GM19372 (cell line): ENCODE measurements around the gene SERPINI1.

Source experiments
- ATAC-seq: cut with Tn5 transposase; IDR thresholded peaks from one replicate; pipeline ENCODE4 v1.9.1; 2021; ENCODE audit warnings: mild to moderate bottlenecking, low read depth, moderate library complexity; ENCODE audit not compliant: unreplicated experiment

Gene SERPINI1

DNA sequence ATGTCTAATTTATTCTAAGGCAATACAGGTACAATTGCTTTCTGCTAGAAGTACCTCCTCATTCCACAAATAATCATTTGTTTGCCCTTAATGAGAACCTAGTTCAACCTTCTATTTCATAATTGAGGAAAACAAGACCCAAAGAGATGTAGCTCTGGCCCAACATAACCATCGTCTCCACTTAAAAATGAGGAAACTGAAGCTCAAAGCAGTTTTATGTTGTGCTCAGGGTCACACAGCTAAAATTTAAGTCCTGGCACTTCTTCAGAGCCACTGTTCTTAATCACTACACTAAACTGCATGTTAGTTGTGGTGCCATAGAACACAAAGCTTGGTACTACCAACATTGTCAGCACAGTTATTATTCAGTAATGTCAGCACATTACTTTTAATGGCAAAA, 108.0 kb downstream of the SERPINI1 start:
- peak; percentile 5 for ATAC-seq

DNA sequence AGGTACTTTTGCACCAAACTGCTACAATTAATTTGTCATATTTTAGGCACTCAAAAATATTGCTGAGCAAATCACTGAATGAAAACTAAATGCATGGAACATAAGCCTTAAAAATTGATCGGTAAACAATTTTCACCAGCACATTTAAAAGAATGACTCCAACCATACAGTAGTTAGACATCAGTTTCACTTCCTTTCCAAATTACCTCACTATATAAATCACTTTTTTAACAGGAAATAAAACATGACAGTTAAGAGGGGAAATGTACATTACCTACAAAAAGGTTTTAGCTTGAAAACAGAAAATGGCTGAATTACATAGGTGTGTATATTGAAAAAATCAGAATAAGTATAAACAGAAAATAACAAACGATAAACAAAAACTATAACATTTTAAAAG, 108.4 kb downstream of the SERPINI1 start:
- peak; percentile 54 for ATAC-seq

DNA sequence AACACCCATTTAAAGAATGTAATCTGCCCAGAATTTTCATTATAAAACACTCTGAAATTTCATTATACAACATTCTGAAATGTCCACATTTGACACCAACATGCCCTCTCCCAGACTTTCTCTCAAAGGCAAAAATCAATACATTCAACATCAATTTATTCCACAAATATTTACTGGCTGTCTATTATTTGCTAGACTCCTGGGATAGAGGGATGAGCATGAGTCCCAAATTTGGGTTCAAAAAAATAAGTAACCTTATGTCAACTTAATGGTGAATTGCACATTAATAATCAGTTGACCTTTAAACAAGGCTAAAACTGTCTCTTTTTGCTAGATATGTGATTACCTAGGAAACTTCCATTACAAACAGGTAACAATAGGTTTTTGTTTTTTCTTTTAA, 109.0 kb downstream of the SERPINI1 start:
- ATAC-seq, result no peak

DNA sequence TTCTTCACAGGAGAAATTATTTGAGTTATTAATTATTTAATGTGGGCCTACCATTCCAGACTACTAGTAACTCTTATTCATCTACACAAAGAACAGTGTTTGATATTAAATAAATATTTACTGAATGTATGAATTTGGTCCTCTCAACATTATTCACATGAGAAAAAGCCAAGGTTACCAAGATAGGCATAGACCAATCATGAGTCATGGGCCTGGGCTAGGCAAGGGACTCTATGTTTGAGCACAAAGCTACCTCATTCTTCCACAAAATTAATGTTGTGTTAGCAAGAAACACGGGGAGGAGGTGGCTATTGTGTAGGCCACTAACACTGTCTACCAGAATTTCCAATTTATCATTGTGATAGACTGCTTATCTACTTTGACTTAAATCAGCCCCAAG, 115.7 kb downstream of the SERPINI1 start:
- ATAC-seq, result no peak

DNA sequence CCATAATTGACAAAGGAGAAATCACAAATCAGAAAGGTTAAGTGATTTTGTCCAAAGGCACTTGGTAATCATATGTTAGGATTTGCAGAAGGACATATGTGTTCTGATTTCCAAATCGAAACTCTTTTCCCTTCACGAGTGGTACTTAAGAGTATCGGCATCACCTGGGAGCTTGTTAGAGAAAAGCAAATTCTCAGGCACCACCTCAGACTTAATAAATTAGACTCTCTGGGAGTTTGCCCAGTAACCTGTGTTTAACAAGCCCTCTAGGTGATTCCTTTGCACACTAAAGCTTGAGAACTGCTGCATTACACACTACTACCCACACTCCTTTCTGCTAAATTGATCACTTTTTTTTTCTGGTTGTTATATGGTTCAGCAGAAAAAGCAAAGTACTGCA, 116.2 kb downstream of the SERPINI1 start:
- no peak for ATAC-seq

DNA sequence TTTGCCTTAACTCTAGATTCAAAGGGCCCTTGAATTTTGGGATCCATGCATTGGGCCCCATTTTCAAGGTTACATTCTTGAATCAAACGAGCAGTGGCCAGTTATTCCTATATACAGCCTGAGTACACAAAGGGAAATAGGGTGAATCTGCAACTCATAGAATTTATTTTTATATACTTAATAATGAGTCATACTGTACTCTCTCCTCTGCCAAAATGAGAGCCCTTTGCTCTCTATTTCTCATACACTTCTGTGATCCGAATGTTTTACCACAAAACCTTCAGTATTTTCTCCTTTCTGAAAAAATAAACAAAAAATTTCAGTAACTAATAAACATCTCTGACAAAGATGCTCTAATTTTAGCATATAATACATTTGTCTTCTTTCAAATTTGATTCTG, 116.7 kb downstream of the SERPINI1 start:
- no peak for ATAC-seq

DNA sequence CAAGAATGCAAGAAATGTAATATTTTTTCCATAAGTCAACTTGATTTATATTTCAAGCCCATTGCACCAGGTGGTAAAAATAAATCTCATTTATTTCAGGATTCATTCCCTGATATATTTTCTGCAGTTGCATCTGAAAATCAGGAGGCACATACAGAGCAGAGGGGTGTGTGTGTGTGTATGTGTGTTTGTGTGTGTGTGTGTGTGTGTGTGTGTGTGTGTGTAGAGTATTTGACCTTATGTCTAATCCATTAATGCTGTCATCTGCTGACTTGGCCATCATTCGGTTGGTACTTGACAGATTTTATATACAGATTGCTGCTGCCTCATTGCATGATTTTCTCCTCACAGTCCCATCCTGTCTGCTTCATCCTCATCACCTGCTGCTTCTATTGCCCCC, 118.5 kb downstream of the SERPINI1 start:
- no peak for ATAC-seq

DNA sequence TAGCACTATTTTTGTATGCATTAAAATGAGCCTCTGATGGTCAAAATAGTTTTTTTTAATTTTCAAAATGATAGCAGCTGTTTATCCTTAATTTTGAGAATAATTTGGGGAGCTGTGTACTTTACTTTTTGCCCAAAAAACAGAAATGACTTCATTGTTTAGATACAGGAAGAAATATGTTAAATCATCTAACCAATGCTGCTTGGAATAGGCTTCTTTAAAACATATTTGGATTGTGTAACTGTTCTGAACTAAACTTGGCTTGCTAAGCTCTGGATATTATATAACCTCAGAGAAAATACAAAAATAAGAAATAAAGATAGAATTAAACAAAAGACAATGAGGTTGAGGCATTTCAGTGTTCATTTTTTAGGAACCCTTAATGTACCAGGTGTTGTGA, 119.3 kb downstream of the SERPINI1 start:
- ATAC-seq, result no peak

DNA sequence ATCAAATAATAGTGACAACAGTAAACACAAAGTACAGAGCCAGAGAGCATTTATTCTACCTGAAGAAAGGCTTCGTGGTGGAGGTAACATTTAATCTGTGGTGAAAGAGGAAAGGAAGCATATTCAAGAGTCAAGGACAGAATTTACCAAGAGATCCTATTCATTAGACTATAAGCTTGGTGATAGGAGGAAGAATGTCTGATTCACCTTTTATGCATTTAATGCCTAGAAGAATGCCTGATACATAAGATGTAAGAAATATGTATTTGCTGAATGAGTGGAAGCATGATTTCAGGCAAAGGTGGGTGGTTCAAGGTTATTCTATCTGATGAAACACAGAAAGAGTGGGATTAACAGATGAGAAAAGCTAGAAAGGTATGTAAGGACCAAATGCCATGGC, 119.8 kb downstream of the SERPINI1 start:
- no peak for ATAC-seq

DNA sequence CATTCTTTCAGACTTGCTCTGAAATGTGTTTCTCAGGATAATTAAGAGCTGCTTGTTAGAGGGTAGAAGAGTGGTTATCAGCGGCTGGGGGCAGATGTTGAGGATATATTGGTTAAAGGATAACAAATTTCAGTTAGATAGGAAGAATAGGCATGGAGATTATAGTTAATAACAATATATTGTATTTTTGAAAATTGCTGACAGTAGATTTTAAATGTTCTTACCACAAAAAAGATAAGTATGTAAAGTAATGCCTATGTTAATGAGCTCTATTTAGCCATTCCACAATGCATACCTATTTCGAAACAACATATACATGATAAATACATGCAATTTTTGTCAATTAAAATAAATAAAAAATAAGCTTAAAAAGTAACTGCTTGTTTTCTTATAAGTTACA, 123.3 kb downstream of the SERPINI1 start:
- no peak for ATAC-seq

DNA sequence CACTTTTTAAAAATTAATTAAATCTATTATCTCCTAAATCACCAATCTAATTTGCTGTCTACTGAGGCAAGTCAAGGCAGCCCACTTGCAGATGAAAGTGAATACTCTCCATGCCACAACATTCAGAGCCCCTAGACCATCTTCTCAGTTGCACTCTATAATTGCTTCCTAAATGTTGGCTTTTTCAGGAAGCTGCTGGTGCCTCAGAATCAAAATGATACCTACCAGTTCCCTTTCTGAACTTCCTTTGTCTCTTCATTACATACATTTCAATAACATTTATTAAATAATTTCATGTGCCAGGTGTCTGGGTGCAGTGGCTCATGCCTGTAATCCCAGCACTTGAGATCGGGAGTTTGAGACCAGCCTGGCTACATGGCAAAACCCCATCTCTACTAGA, 124.1 kb downstream of the SERPINI1 start:
- no peak for ATAC-seq

DNA sequence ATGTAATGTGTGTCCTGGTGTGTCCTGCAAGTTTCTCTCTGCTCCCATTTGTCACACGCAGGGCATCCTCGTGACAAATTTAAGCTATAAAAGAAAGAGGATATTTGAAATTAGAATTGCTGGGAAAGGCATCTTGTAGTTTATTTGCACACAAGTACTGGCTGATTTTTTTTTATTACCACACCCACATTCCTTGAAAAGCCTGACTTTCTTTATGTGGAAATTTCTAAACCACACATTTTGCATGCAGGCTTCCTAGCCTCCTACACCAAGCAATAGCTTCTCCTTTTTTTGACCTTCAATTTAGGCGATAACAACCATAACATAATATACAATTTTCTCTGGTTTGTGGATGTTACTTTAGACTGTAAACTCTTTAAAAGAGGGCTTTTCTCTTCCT, 126.1 kb downstream of the SERPINI1 start:
- ATAC-seq, result no peak

DNA sequence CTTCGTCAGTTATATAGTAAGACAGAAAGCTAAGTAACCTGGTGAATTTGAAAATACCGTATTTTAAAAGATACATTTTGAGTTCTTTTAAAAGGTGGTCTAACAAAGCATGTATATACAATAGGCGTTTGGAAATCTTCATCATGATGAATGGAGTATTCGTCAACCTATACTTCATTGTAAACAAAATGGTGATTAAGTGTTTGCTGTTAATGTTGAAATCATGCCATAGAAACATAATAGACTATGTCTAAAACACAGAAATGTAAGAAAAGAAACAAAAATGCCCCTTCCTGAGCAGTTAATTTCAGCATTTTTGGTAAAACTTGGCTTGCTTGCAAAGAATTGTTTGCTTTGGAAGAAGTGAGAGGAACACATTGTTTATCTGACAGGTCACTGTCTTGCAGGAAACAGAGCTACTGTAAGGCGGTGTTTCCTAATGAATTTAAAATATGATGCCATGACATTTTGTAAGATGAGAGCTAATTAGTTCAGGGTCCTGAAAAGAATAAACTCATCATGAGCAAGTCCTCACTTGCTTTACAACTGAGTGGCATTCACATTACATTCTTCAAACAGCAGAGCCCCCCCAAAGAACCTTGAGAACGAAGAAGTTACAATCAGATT, 126.7 kb downstream of the SERPINI1 start:
- ATAC-seq, result no peak

DNA sequence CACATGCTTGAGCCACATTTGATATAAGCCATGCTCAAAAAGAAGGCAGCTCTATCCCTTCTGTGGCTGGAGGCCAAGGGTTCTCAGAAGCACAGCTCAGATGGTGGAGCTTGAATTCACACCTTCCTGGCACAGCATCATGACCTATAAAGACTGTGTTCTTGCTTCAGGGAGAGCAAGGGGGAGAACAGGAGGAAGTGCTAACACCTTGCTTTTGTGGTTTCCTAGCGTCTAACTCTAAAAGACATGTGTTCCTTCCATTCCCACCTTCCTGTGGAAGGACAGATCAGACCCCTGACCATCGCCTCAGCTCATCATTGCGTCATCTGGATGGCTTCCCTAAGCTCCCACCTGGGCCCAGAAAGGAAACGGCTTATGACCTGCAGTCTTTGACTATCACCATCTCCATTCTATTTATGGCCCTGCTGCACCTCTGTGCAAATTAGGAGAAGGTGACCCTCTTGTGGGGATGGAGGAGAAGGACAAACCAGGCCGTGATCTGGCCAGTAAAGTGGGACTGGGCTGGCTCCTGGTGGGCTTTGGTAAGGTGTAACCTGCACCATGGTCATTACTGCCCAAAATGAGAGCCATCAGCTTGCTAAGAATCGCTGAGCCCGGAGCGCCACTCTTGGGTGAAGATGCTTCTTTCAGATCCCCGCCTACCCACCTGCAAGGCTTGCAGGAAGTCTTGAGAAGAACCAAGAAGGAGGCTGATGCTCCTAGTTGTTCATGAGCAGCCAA, 128.5 kb downstream of the SERPINI1 start:
- ATAC-seq, result no peak

DNA sequence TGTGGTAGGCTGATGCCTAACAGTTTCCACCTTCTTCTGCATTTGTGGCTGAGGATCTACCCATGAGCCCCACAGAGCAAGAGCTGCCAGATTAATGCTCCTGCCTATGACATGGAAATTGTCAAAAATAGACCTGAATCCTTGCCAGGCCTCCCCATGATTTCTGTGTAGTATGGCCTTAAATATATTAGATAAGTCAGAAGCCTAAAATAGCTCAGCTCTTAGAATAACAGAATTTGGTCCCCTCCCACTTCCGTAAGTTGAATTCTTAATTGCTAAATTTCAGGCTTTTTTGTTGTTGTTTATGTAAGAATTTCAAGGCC, 129.0 kb downstream of the SERPINI1 start:
- no peak for ATAC-seq

DNA sequence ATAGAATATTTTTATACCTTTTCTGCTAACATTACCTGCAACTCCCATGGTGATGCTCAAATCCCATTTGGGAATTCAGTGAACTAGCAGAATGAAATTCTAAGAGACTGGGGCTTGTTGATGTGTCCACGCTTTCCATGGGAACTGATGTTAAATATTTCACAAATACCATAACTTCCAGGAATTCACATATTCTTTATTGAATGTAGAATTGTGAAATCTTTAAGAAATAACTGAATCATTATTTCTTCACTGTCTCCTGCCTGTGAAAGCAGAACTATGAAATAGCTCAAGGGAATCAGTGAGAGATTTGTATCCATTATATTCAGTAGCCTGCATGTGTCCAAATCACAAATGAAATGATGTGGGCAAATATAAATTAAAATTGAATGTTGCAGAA, 130.8 kb downstream of the SERPINI1 start:
- no peak for ATAC-seq

DNA sequence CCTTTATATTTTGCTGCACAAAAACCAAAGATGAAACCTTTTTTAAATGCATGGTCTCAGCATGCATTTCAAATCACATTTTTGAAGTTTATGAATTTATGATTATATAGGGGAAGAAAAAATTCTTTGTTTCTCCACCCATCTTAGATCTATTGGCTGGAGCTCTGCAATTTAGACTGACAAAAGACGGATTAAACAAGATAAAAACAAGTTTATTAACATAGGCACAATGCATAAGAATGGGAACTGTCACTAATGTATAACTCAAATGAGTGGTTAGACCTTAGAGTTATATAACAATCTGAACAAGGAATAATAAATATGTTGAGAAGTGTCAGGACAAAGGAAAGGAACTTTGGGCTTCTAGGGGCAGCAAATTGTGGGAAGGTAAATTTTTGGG, 132.5 kb downstream of the SERPINI1 start:
- no peak for ATAC-seq

DNA sequence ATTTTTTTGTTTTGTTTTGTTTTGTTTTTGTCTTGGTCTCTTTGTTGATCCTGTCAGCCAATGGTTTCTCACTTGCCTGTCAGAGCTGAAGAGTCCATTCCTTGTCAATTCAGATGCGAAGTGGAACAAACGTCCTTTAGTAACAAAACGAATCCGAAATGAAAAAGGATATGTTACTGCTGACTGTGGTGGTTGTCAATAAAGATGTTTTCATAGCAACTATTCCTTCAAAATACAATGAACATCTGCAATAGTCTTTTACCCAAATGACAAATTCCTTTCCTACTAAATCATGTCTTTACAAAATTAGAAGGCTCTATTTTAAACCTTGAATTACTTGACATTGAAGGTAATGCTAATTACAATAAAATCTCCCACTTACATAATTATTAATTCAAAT, 134.7 kb downstream of the SERPINI1 start:
- no peak for ATAC-seq

DNA sequence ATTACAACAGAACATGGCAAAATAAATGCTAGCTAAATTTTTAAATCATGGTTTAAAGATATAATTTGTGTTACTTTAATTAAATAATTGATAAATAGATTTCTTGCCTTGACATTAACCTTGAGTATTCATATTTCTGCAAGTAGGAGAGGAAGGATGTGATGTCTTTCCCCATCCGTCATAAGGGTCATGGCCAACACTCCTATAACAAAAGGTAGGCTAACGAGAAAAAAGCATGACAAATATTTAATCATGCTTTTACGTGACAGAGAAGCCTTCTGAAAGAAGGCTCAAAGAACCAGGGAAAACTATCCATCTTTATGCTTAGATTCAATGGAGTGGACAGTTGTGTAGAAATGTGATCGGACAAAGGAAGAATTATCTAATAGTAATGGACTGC, 135.2 kb downstream of the SERPINI1 start:
- no peak for ATAC-seq

DNA sequence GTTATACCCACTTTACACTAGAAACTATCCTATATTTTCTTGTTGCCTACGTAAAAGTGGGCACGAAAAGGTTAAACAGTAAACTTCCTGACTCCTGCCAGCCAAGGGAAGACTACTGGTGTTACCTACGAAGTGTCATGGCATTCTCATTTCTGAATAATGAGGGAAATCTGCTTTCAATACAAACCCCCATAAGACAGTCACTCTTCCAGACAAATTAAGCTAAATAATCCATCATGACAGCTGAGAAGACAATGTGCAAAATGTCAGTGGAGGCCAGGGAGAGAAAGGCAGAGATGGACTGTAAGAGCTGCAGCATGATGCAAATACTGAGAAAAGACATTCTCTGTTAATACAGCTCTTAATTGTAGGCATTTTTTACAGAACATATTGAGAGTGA, 136.5 kb downstream of the SERPINI1 start:
- ATAC-seq, result no peak

DNA sequence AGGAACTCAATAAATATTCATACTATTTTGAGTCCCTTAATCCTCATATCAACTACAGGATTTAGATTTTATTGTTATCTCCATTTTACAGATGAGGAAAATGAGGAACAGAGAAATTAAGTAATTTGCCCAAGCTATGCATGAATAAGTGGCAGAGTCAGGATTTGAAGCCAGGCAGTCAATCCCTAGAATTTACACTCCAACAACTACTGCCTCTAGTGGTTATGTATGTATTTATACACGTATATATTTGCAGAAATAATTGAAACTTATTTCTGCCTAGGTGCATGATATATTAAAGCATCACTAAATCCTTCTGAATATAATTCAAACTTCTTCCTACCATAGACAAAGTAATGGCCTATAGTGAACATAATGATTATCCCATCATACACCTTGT, 137.4 kb downstream of the SERPINI1 start:
- no peak for ATAC-seq

DNA sequence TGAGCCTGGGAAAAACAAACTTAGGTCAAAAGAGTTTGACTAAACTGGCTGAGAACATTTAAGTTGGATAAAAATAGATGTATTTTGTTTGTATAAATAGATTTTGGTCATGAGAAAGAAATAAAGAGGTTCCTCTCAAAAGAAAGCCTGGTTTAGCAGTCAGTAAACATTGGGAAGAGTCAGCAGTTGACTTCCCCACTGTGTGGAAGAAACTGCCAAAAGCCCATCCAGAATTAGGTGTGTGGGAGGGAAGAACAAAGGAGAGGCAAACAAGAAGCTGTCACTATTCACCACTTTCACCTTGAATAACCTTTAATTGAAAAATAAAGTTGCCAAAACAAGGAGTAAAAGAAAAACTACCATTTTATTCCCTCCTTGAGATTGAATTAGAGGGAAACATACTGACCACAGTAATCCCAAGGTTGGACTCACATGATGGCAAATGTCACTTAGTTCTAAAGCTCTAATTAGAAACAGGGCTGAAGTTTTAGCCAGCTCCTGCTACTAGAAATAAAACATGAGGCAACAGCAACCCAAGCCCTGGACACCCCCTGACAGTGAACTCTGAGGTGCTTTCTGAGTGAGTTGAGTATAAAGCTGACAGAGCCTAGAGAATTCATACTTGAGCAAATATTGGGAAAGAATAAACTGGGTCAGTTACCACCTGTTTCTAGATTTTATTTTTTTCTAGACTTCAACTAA, 139.3 kb downstream of the SERPINI1 start:
- ATAC-seq, result no peak
